Breast epithelium (tissue), 3 donors: Measurements from ENCODE around the gene GSTM1.

ENCODE experiments used
- POLR2A ChIP-seq: fragments of 450-650 bp; IDR thresholded peaks from one replicate; pipeline ENCODE4 v1.6.1; 2016; ENCODE audit warnings: antibody characterized with exemption, mild to moderate bottlenecking, moderate library complexity
- TF ChIP-seq, protein P1 (sequence below), 3 donors: fragments of 450-650 bp; IDR thresholded peaks; one replicate each; pipeline ENCODE4 v1.5.1; 2016 to 2017; ENCODE audit warnings: antibody characterized with exemption in 3 of 3, mild to moderate bottlenecking in 3 of 3, moderate library complexity in 3 of 3

DNA sequence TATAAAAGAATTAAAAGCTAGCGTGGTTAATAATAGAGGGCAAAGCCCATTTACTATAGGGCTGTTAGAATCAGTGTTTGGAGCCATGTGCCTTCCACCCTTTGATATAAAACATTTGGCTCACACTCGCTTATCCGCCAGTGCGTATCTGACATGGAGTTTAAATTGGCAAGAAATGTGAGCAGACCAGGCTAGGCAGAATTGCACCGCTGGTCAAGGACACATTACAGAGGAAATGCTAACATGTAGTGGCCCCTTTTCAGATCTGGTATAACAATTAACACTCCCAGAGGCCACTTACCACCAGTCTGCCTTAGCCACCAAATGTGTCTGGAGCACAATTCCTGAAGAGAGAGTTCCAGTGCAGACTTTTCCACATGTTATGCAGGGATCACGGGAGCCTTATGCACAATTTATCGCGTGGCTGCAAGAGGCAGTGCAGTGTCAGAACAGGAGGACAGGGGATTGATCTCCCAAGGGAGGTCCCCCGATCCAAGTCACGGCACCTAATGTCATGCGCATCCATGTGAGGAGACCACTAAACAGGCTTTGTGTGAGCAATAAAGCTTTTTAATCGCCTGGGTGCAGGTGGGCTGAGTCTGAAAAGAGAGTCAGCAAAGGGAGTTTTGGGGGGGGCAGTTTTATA lies 39.2 kb downstream of the GSTM1 start:
- TF ChIP-seq, protein P1, sequence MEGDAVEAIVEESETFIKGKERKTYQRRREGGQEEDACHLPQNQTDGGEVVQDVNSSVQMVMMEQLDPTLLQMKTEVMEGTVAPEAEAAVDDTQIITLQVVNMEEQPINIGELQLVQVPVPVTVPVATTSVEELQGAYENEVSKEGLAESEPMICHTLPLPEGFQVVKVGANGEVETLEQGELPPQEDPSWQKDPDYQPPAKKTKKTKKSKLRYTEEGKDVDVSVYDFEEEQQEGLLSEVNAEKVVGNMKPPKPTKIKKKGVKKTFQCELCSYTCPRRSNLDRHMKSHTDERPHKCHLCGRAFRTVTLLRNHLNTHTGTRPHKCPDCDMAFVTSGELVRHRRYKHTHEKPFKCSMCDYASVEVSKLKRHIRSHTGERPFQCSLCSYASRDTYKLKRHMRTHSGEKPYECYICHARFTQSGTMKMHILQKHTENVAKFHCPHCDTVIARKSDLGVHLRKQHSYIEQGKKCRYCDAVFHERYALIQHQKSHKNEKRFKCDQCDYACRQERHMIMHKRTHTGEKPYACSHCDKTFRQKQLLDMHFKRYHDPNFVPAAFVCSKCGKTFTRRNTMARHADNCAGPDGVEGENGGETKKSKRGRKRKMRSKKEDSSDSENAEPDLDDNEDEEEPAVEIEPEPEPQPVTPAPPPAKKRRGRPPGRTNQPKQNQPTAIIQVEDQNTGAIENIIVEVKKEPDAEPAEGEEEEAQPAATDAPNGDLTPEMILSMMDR (IDR thresholded peaks at IDR 0.05), result no peak
- no peak for TF ChIP-seq POLR2A
